Cardiac fibroblast (primary cell): ENCODE data around the gene STK16.
"Not testable (repeated sequence)": the region's sequence is repeated elsewhere in the genome, so short reads cannot be mapped to it uniquely, and the experiment has no call there.

Experiments used
- DNase-seq, 2 donors: peaks; one replicate each; pipeline versions ENCODE4 v3.0.0 to v3.0.0-alpha.2; 2010; ENCODE audit warnings: low read depth in 2 of 2
- H3K4me3 ChIP-seq, 2 donors: replicated peaks in 1 of 2; 1 replicate in 1 of 2; 2 replicates in 1 of 2; pipeline ENCODE4 v1.5.1; 2011; ENCODE audit warnings: low read depth in 2 of 2, low read length in 2 of 2, mild to moderate bottlenecking in 2 of 2, moderate library complexity in 1 of 2
- TF ChIP-seq, protein P1 (sequence below): IDR thresholded peaks from one replicate; pipeline ENCODE4 v1.5.1; 2011; ENCODE audit warnings: low read depth, mild to moderate bottlenecking, low read length, inconsistent platforms

Gene STK16

DNA sequence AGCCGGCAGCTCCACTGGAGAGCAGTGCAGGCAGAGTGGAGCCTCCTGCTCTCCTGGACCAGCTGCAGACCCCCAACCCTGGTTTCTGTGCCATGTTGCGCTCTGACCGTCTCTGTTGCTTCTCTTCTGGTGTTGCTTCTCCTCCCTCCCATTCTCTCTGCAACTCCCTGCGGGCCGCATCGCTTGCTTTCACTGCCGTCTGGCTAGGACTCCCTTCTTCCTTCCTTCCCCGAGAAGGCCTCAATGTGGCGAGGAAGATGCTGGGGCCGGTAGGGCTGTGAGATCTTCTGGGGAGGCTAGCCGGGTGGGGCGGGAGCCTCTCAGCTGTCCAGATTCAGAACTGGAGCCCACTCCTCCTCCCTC, 40.1 kb downstream of the STK16 start:
- TF ChIP-seq, protein P1, sequence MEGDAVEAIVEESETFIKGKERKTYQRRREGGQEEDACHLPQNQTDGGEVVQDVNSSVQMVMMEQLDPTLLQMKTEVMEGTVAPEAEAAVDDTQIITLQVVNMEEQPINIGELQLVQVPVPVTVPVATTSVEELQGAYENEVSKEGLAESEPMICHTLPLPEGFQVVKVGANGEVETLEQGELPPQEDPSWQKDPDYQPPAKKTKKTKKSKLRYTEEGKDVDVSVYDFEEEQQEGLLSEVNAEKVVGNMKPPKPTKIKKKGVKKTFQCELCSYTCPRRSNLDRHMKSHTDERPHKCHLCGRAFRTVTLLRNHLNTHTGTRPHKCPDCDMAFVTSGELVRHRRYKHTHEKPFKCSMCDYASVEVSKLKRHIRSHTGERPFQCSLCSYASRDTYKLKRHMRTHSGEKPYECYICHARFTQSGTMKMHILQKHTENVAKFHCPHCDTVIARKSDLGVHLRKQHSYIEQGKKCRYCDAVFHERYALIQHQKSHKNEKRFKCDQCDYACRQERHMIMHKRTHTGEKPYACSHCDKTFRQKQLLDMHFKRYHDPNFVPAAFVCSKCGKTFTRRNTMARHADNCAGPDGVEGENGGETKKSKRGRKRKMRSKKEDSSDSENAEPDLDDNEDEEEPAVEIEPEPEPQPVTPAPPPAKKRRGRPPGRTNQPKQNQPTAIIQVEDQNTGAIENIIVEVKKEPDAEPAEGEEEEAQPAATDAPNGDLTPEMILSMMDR: no peak

DNA sequence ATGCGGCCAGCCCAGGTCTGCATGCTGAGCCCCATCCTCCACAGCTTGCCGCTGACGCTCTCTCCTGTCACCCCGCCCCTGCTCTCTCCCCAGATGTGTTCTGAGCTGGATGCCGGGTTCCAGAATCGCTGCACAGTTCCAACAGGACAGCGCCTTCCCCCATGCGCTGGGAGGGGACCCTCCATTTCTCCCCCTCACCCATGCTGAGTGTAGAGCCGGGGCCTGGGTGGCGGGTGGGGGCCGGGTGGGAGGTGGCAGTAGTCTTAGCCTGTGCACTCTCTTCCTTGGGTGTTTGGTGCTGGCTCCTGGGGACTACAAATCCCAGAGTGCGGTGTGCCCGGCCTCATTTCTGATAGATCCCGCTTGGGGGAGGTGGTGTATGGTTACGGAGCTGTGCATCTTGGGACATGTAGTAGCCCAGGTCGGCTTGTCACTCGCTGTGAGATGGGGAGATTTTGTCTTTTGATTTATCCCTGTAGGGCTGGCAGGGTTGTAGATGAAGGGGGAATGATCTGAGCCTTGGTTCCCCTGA, 40.7 kb downstream of the STK16 start:
- H3K4me3 ChIP-seq: no peak overlapping the region
- peak in 1 of 2 donors; percentile 72 for DNase-seq
- TF ChIP-seq, protein P1: no peak

More for the DNA sequence above, 40.1 kb downstream of the STK16 start:
- no peak for DNase-seq
- no peak overlapping the region for H3K4me3 ChIP-seq

DNA sequence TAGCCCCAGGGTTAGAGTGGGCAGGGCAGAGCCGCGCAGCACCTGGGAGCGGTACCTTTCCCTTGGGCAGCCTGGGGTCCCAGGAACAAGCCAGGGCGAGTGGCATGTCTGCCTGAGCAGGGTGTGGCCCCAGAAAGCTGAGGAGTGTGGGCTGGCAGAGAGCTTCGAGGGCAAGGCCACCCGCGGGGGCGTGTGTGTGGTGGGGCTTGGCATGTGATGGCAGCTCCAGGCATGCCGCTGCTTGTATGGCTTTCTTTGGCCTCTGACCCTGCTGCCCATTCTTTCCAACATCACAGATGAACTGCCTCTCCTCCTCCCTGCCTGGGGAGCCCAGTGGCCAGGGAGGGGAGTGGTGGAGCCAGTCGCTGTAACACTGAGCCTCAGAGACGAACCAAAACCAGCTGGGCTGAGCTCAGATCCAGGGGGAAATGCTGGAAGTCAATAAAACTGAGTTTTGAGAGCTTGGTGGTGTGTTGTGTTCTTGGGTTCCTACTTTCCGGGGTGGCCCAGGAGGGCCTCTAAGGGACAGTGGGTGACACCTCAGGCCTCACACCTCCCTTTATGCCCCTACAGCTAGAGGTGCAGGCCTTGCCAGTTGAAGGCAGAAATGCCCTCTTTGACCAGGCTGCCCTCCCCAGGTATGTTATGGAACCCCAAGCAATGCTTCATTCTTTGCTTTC, 41.3 kb downstream of the STK16 start:
- TF ChIP-seq, protein P1: no peak
- DNase-seq: peak in 1 of 2 donors; percentile 39

DNA sequence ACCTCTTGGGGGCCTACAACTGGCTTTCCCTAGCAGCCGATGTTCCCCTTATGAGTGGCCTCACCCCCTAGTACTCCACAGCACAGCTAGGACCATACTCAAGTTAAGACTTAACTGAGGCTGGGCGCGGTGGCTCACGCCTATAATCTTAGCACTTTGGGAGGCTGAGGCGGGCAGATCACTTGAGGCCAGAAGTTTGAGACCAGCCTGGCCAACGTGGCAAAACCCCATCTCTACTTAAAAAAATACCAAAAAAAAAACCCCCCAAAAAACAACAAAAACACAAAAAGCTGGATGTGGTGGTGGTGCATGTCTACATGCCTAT, 41.8 kb downstream of the STK16 start:
- not testable (repeated sequence) for H3K4me3 ChIP-seq, DNase-seq

More for the DNA sequence above, 41.3 kb downstream of the STK16 start:
- no peak overlapping the region for H3K4me3 ChIP-seq

DNA sequence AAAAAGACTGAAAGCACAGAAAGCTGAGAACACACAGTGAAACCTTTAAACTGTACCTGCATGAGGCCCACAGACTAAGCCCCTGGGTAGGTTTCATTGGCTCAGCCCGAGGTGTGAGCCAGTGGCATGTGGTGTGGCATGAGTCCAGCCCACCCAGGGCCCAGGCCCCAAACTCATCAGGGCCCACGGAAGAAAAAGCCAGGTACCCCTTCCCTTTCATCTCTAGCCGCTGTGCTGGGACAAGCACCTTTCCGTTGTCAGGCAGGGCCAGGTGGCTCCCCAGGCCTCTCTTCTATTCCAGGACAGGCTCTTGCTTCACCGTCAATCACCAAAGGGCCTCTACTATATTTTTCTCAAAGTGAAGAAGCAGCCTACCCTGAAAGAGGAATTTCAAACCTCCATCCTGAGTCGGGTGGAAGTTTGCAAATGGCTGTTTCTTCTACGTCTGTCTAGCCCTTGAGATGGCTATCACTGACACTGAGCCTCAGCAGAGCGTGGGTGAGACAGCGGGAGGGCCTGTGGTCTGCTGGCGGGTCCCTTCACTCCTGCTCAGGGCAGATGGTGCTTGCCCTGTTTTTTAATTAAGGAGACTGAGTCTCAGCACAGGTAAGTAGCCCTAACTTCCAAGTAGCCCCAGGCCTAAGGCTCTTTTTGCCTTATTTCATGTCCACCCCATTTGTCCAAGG, 42.4 kb downstream of the STK16 start:
- no peak overlapping the region for H3K4me3 ChIP-seq
- TF ChIP-seq, protein P1: no peak
- DNase-seq: no peak

GRCh38 chr2:219289195-219289536, 43.9 kb downstream of the STK16 start:
- H3K4me3 ChIP-seq: no peak overlapping the region
- no peak for DNase-seq
- TF ChIP-seq, protein P1: no peak

DNA sequence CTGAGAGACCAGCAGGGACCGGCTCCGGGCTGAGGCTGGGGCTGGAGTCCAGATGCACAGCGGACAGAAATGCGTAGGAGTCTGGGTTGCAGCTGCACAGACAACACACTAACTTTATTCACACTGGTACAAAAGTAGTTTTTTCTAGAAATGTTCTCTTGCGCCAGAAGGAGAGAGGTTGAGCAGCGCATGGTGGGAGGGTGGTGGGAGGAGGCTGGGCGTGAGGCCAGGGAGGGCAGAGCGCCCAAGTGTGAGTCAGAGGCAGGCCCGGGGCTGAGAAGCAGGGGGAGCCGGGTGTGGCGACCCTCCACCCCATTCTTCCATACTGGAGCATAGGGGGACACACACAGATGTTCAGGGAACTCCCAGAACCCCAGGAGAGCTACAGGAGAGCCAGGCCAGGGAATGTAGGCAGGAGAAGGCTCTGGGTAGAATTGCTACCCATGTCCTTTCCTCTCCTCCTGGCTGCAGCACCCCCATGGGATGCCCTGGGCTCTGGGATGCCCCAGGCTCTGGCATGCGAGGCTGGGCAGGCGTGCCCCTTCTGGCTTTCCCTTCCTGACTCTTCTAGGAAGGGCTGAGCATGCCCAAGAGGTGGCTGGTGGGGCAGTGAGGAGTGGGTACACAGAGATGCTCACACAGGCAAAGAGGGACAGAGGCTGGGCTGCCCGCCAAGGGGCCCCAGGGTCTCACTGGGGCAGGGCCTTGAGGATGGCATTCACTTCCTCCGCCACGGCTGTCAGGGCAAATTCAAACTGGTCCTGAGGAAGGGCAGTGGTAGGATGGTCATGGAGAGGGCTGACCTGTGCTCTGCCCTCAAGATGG, 44.5 kb downstream of the STK16 start:
- TF ChIP-seq, protein P1: no peak
- DNase-seq: peak; percentile 91 to 98
- no peak overlapping the region for H3K4me3 ChIP-seq
